Astrocyte (in vitro differentiated cells and primary cell): Measurements from ENCODE around the gene SNX27. TPM values are rescaled to one million over a fixed set of nuclear protein-coding genes. Genes with fewer than 3 reads are reported as not detected.

Source experiments
- DNase-seq: peaks from one replicate; pipeline ENCODE4 v3.0.0-alpha.2; 2010; ENCODE audit warnings: low read depth
- FAIRE-seq: peaks from 2 replicates; lab custom pipeline; 2011; peaks lifted over from hg19 to GRCh38; lab: Jason Lieb, UNC
- H2AFZ ChIP-seq: 2 replicates; pipeline ENCODE4 v1.6.0; 2012; ENCODE audit warnings: low read depth, low read length, inconsistent platforms
- H3K27ac ChIP-seq: 2 replicates; pipeline ENCODE4 v1.5.1; 2011; ENCODE audit warnings: low read depth, low read length, inconsistent platforms
- H3K27me3 ChIP-seq: 2 replicates; pipeline ENCODE4 v1.6.0; 2011; ENCODE audit warnings: low read length, inconsistent platforms; ENCODE audit not compliant: insufficient read depth
- H3K36me3 ChIP-seq: 2 replicates; pipeline ENCODE4 v1.5.1; 2011; ENCODE audit warnings: low read length, inconsistent platforms; ENCODE audit not compliant: insufficient read depth
- H3K4me1 ChIP-seq: 2 replicates; pipeline ENCODE4 v1.5.1; 2011; ENCODE audit warnings: low read length, inconsistent platforms; ENCODE audit not compliant: insufficient read depth
- H3K4me2 ChIP-seq: 2 replicates; pipeline ENCODE4 v1.6.0; 2012; ENCODE audit warnings: low read length, inconsistent platforms
- H3K4me3 ChIP-seq: 2 replicates; pipeline ENCODE4 v1.5.1; 2011; ENCODE audit warnings: low read depth, mild to moderate bottlenecking, low read length, inconsistent platforms; ENCODE audit not compliant: insufficient read depth
- H3K79me2 ChIP-seq: 2 replicates; pipeline ENCODE4 v1.6.0; 2012; ENCODE audit warnings: mild to moderate bottlenecking, low read length, inconsistent platforms; ENCODE audit not compliant: insufficient read depth
- H3K9ac ChIP-seq: 2 replicates; pipeline ENCODE4 v1.6.0; 2012; ENCODE audit warnings: mild to moderate bottlenecking, low read length, inconsistent platforms
- H3K9me3 ChIP-seq: 2 replicates; pipeline ENCODE4 v1.5.1; 2012; ENCODE audit warnings: low read depth, mild to moderate bottlenecking, low read length, inconsistent platforms; ENCODE audit not compliant: insufficient read depth
- H4K20me1 ChIP-seq: 2 replicates; pipeline ENCODE4 v1.6.0; 2012; ENCODE audit warnings: low read length, inconsistent platforms; ENCODE audit not compliant: insufficient read depth
- H3K27ac Mint-ChIP-seq: one replicate; pipeline ENCODE4 v1.8.0; 2021; ENCODE audit warnings: mild to moderate bottlenecking, mixed read lengths; ENCODE audit not compliant: unreplicated experiment
- H3K27me3 Mint-ChIP-seq: one replicate; pipeline ENCODE4 v1.8.0; 2021; ENCODE audit warnings: low read depth, mixed read lengths; ENCODE audit not compliant: unreplicated experiment
- H3K36me3 Mint-ChIP-seq: one replicate; pipeline ENCODE4 v1.8.0; 2021; ENCODE audit warnings: low read depth, mixed read lengths; ENCODE audit not compliant: unreplicated experiment
- H3K4me1 Mint-ChIP-seq: one replicate; pipeline ENCODE4 v1.8.0; 2021; ENCODE audit warnings: low read depth, mixed read lengths; ENCODE audit not compliant: unreplicated experiment
- H3K4me3 Mint-ChIP-seq: one replicate; pipeline ENCODE4 v1.8.0; 2021; ENCODE audit warnings: mild to moderate bottlenecking, moderate library complexity, mixed read lengths; ENCODE audit not compliant: unreplicated experiment
- H3K9me3 Mint-ChIP-seq: one replicate; pipeline ENCODE4 v1.8.0; 2021; ENCODE audit warnings: mild to moderate bottlenecking, mixed read lengths; ENCODE audit not compliant: unreplicated experiment
- CTCF ChIP-seq: IDR thresholded peaks from 2 replicates; pipeline ENCODE4 v1.5.1; 2011; ENCODE audit warnings: low read depth, mild to moderate bottlenecking, inconsistent platforms, low read length, moderate library complexity; ENCODE audit not compliant: insufficient read depth
- EZH2 ChIP-seq: IDR thresholded peaks from 2 replicates; pipeline ENCODE4 v1.6.1; 2012; ENCODE audit warnings: mild to moderate bottlenecking, low read length, inconsistent platforms; ENCODE audit not compliant: insufficient read depth
- total RNA-seq: library from RNA; stranded (reverse); gene quantifications from 2 replicates; pipeline ENCODE4 v1.2.1, GENCODE V29; 2021

SNX27 gene
- total RNA-seq, 1 donor from 2014 or later: 53.1 TPM

- Mint-ChIP-seq H3K9me3 (peaks cover 2% of the 10 kb centered on the region), H3K4me1 (peaks cover 22% of the 10 kb centered on the region), H3K27me3 (peaks cover 70% of the 10 kb centered on the region), H3K4me3 (peak within 1 kb of the TSS; percentile 61), H3K36me3 (peaks cover 3% of the 10 kb centered on the region), H3K27ac (peak within 1 kb of the TSS; percentile 47)
- H3K36me3 ChIP-seq: no peaks in the 10 kb centered on the region
- H3K27me3 ChIP-seq: peaks cover 75% of the 10 kb centered on the region
- peak; percentile 6 for DNase-seq
- no peaks in the 10 kb centered on the region for H3K79me2 ChIP-seq
- no peak for TF ChIP-seq EZH2
- no peak for TF ChIP-seq CTCF
- no peak within 1 kb of the TSS for H3K9ac ChIP-seq
- H3K4me1 ChIP-seq: peaks cover 8% of the 10 kb centered on the region
- no peaks in the 10 kb centered on the region for H4K20me1 ChIP-seq
- peak within 1 kb of the TSS; percentile 74 for H3K4me2 ChIP-seq
- H3K9me3 ChIP-seq: no peaks in the 10 kb centered on the region
- no peak for FAIRE-seq
- H2AFZ ChIP-seq: no peak within 1 kb of the TSS
- no peak within 1 kb of the TSS for H3K4me3 ChIP-seq
- no peak within 1 kb of the TSS for H3K27ac ChIP-seq
Observed at GRCh38 chr1:151716771-151717631, 105.2 kb downstream of the SNX27 start, which contains the start of gene CELF3. CELF3 (minus strand) TSS chr1:151716803; CDS start chr1:151716020, 783 bp downstream.

GRCh38 chr1:151718011-151718431 lies 106.2 kb downstream of the SNX27 start:
- Histone ChIP-seq H3K27me3 (peaks cover 80% of the 10 kb centered on the region), H3K9ac (no peak overlapping the region), H3K9me3 (no peaks in the 10 kb centered on the region), H3K36me3 (no peaks in the 10 kb centered on the region), H3K4me3 (no peak overlapping the region), H3K79me2 (no peaks in the 10 kb centered on the region), H3K27ac (no peak overlapping the region), H4K20me1 (no peaks in the 10 kb centered on the region), H2AFZ (no peak overlapping the region), H3K4me2 (no peak overlapping the region), H3K4me1 (peaks cover 8% of the 10 kb centered on the region)
- TF ChIP-seq EZH2 (peak; percentile 5), CTCF (no peak)
- Mint-ChIP-seq H3K4me1 (peaks cover 23% of the 10 kb centered on the region), H3K4me3 (no peak overlapping the region), H3K27me3 (peaks cover 72% of the 10 kb centered on the region), H3K9me3 (peaks cover 2% of the 10 kb centered on the region), H3K36me3 (peaks cover 3% of the 10 kb centered on the region), H3K27ac (no peak overlapping the region)
- DNase-seq (no peak), FAIRE-seq (no peak)

- peaks cover 80% of the 10 kb centered on the region for H3K27me3 ChIP-seq
- TF ChIP-seq EZH2: no peak
- TF ChIP-seq CTCF: no peak
- H3K4me3 Mint-ChIP-seq: no peak overlapping the region
Observed at GRCh38 chr1:151718666-151719065, 106.8 kb downstream of the SNX27 start.

More at GRCh38 chr1:151718666-151719065, 106.8 kb downstream of the SNX27 start:
- Mint-ChIP-seq H3K27me3 (peaks cover 70% of the 10 kb centered on the region), H3K36me3 (peaks cover 3% of the 10 kb centered on the region), H3K27ac (peak overlapping the region; percentile 58), H3K9me3 (peaks cover 2% of the 10 kb centered on the region), H3K4me1 (peaks cover 23% of the 10 kb centered on the region)
- Histone ChIP-seq H3K4me3 (no peak overlapping the region), H2AFZ (no peak overlapping the region), H3K4me2 (no peak overlapping the region), H3K27ac (no peak overlapping the region), H3K79me2 (no peaks in the 10 kb centered on the region), H4K20me1 (no peaks in the 10 kb centered on the region), H3K9me3 (no peaks in the 10 kb centered on the region), H3K36me3 (no peaks in the 10 kb centered on the region), H3K9ac (no peak overlapping the region), H3K4me1 (peaks cover 8% of the 10 kb centered on the region)
- no peak for DNase-seq
- FAIRE-seq: no peak
